Measurements from ENCODE around the gene LRRC46.

Gene LRRC46

GRCh38 chr17:47878203-47879027 lies 46.9 kb downstream of the LRRC46 start:
- DNase-seq (ENCODE audit: low read depth in 2 of 2), result no peak

GRCh38 chr17:47879028-47879585 lies 47.6 kb downstream of the LRRC46 start:
- no peak for DNase-seq (ENCODE audit: low read depth in 2 of 2)

GRCh38 chr17:47879776-47880454 lies 48.4 kb downstream of the LRRC46 start:
- no peak for DNase-seq (ENCODE audit: low read depth in 2 of 2)

GRCh38 chr17:47882247-47882646 lies 50.8 kb downstream of the LRRC46 start:
- DNase-seq (ENCODE audit: low read depth in 2 of 2), result no peak

- DNase-seq (ENCODE audit: low read depth in 2 of 2), result no peak
Observed at GRCh38 chr17:47882695-47883588, 51.5 kb downstream of the LRRC46 start.

GRCh38 chr17:47883589-47884426 lies 52.3 kb downstream of the LRRC46 start:
- DNase-seq (ENCODE audit: low read depth in 2 of 2), result no peak

GRCh38 chr17:47884427-47884740 lies 52.9 kb downstream of the LRRC46 start:
- DNase-seq (ENCODE audit: low read depth in 2 of 2), result no peak

- no peak for DNase-seq (ENCODE audit: low read depth in 2 of 2)
Observed at GRCh38 chr17:47884905-47885730, 53.6 kb downstream of the LRRC46 start.
